ENCODE data around the gene WDR5. TPM values are rescaled to one million over a fixed set of nuclear protein-coding genes. Genes with fewer than 3 reads are reported as not detected.

The WDR5 gene
- total RNA-seq, 1 experiment from 2014 or later: 40.3 TPM

- Histone ChIP-seq H3K4me3 (ENCODE audit: insufficient read depth, low read depth, low read length) (no peak overlapping the region), H3K36me3 (replicated peaks; ENCODE audit: control insufficient read depth, insufficient read depth, low read length) (peaks cover 25% of the 10 kb centered on the region), H3K27me3 (ENCODE audit: control insufficient read depth, insufficient read depth, low read length) (no peaks in the 10 kb centered on the region)
- DNase-seq: no peak
Observed at GRCh38 chr9:134159566-134160245, 23.8 kb downstream of the WDR5 start.

- no peak for DNase-seq
- Histone ChIP-seq H3K4me3 (ENCODE audit: insufficient read depth, low read depth, low read length) (no peak overlapping the region), H3K36me3 (replicated peaks; ENCODE audit: control insufficient read depth, insufficient read depth, low read length) (peaks cover 9% of the 10 kb centered on the region), H3K27me3 (ENCODE audit: control insufficient read depth, insufficient read depth, low read length) (no peaks in the 10 kb centered on the region)
Observed at GRCh38 chr9:134161647-134162046, 25.8 kb downstream of the WDR5 start.

- DNase-seq: no peak
- Histone ChIP-seq H3K27me3 (ENCODE audit: control insufficient read depth, insufficient read depth, low read length) (no peaks in the 10 kb centered on the region), H3K36me3 (replicated peaks; ENCODE audit: control insufficient read depth, insufficient read depth, low read length) (peaks cover 6% of the 10 kb centered on the region), H3K4me3 (ENCODE audit: insufficient read depth, low read depth, low read length) (no peak overlapping the region)
Observed at GRCh38 chr9:134162212-134162775, 26.4 kb downstream of the WDR5 start.

- no peaks in the 10 kb centered on the region for H3K27me3 ChIP-seq (ENCODE audit: control insufficient read depth, insufficient read depth, low read length)
- H3K36me3 ChIP-seq (replicated peaks; ENCODE audit: control insufficient read depth, insufficient read depth, low read length): peaks cover 2% of the 10 kb centered on the region
- H3K4me3 ChIP-seq (ENCODE audit: insufficient read depth, low read depth, low read length): no peak overlapping the region
- DNase-seq: no peak
Observed at GRCh38 chr9:134162926-134163370, 27.1 kb downstream of the WDR5 start.

GRCh38 chr9:134163371-134164196, 27.7 kb downstream of the WDR5 start:
- H3K36me3 ChIP-seq (replicated peaks; ENCODE audit: control insufficient read depth, insufficient read depth, low read length): no peaks in the 10 kb centered on the region; the same call in none of the 2 replicates
- H3K4me3 ChIP-seq (ENCODE audit: insufficient read depth, low read depth, low read length): no peak overlapping the region
- DNase-seq: peak; percentile 82
- H3K27me3 ChIP-seq (ENCODE audit: control insufficient read depth, insufficient read depth, low read length): no peaks in the 10 kb centered on the region

GRCh38 chr9:134164879-134165278, 29.0 kb downstream of the WDR5 start:
- no peaks in the 10 kb centered on the region for H3K27me3 ChIP-seq (ENCODE audit: control insufficient read depth, insufficient read depth, low read length)
- no peak overlapping the region for H3K4me3 ChIP-seq (ENCODE audit: insufficient read depth, low read depth, low read length)
- no peaks in the 10 kb centered on the region; the same call in none of the 2 replicates for H3K36me3 ChIP-seq (replicated peaks; ENCODE audit: control insufficient read depth, insufficient read depth, low read length)
- no peak for DNase-seq

- Histone ChIP-seq H3K4me3 (ENCODE audit: insufficient read depth, low read depth, low read length) (no peak overlapping the region), H3K27me3 (ENCODE audit: control insufficient read depth, insufficient read depth, low read length) (no peaks in the 10 kb centered on the region), H3K36me3 (replicated peaks; ENCODE audit: control insufficient read depth, insufficient read depth, low read length) (no peaks in the 10 kb centered on the region)
- no peak for DNase-seq
Observed at GRCh38 chr9:134165357-134166315, 29.8 kb downstream of the WDR5 start.

- no peak overlapping the region for H3K4me3 ChIP-seq (ENCODE audit: insufficient read depth, low read depth, low read length)
- H3K27me3 ChIP-seq (ENCODE audit: control insufficient read depth, insufficient read depth, low read length): no peaks in the 10 kb centered on the region
- no peak for DNase-seq
- no peaks in the 10 kb centered on the region for H3K36me3 ChIP-seq (replicated peaks; ENCODE audit: control insufficient read depth, insufficient read depth, low read length)
Observed at GRCh38 chr9:134166374-134166773, 30.5 kb downstream of the WDR5 start.

- Histone ChIP-seq H3K36me3 (replicated peaks; ENCODE audit: control insufficient read depth, insufficient read depth, low read length) (no peaks in the 10 kb centered on the region), H3K4me3 (ENCODE audit: insufficient read depth, low read depth, low read length) (no peak overlapping the region), H3K27me3 (ENCODE audit: control insufficient read depth, insufficient read depth, low read length) (no peaks in the 10 kb centered on the region)
- no peak for DNase-seq
Observed at GRCh38 chr9:134167530-134167931, 31.6 kb downstream of the WDR5 start.

- Histone ChIP-seq H3K36me3 (replicated peaks; ENCODE audit: control insufficient read depth, insufficient read depth, low read length) (no peaks in the 10 kb centered on the region), H3K27me3 (ENCODE audit: control insufficient read depth, insufficient read depth, low read length) (no peaks in the 10 kb centered on the region), H3K4me3 (ENCODE audit: insufficient read depth, low read depth, low read length) (no peak overlapping the region)
- DNase-seq: no peak
Observed at GRCh38 chr9:134168757-134169550, 33.1 kb downstream of the WDR5 start.

- no peak overlapping the region for H3K4me3 ChIP-seq (ENCODE audit: insufficient read depth, low read depth, low read length)
- H3K36me3 ChIP-seq (replicated peaks; ENCODE audit: control insufficient read depth, insufficient read depth, low read length): no peaks in the 10 kb centered on the region
- no peaks in the 10 kb centered on the region for H3K27me3 ChIP-seq (ENCODE audit: control insufficient read depth, insufficient read depth, low read length)
- DNase-seq: no peak
Observed at GRCh38 chr9:134169724-134170401, 34.0 kb downstream of the WDR5 start.

GRCh38 chr9:134170532-134171315, 34.8 kb downstream of the WDR5 start:
- H3K27me3 ChIP-seq (ENCODE audit: control insufficient read depth, insufficient read depth, low read length): no peaks in the 10 kb centered on the region
- no peak overlapping the region for H3K4me3 ChIP-seq (ENCODE audit: insufficient read depth, low read depth, low read length)
- H3K36me3 ChIP-seq (replicated peaks; ENCODE audit: control insufficient read depth, insufficient read depth, low read length): no peaks in the 10 kb centered on the region
- DNase-seq: no peak
